HG03064 (cell line): ENCODE results near the gene SUFU.
A peak's percentile ranks its signal among the peaks of the same experiment; 100 is the strongest.
"Not testable (repeated sequence)": the region's sequence is repeated elsewhere in the genome, so short reads cannot be mapped to it uniquely, and the experiment has no call there.

Experiments
- ATAC-seq: cut with Tn5 transposase; IDR thresholded peaks from one replicate; pipeline ENCODE4 v1.9.1; 2021; ENCODE audit warnings: low read depth; ENCODE audit not compliant: unreplicated experiment

The SUFU gene

GRCh38 chr10:102503264-102504178 lies at the start of gene SUFU:
TSS of gene SUFU (plus strand) at chr10:102503972. CDS start at chr10:102504153, 181 bp downstream.
- ATAC-seq, result peak; percentile 64

- not testable (repeated sequence) for ATAC-seq
These were observed 48.9 kb upstream of the SUFU start for GRCh38 chr10:102454662-102455487.

- no peak for ATAC-seq
These were observed 47.8 kb upstream of the SUFU start for GRCh38 chr10:102455893-102456471.

GRCh38 chr10:102457591-102458150 lies 46.1 kb upstream of the SUFU start:
- ATAC-seq, result no peak

- no peak for ATAC-seq
These were observed 45.1 kb upstream of the SUFU start for GRCh38 chr10:102458656-102459055.

- peak; percentile 34 for ATAC-seq
These were observed 43.0 kb upstream of the SUFU start for GRCh38 chr10:102460836-102461186.

- peak; percentile 71 for ATAC-seq
These were observed 42.4 kb upstream of the SUFU start for GRCh38 chr10:102461187-102462054.

GRCh38 chr10:102462512-102463054 lies 41.2 kb upstream of the SUFU start:
- ATAC-seq, result no peak

GRCh38 chr10:102463983-102464382 lies 39.8 kb upstream of the SUFU start:
- ATAC-seq, result no peak

GRCh38 chr10:102465466-102465865 lies 38.3 kb upstream of the SUFU start:
- no peak for ATAC-seq

GRCh38 chr10:102467318-102467717 lies 36.5 kb upstream of the SUFU start:
- no peak for ATAC-seq

GRCh38 chr10:102467971-102468438 lies 35.8 kb upstream of the SUFU start:
- no peak for ATAC-seq

- no peak for ATAC-seq
These were observed 35.1 kb upstream of the SUFU start for GRCh38 chr10:102468683-102469082.

GRCh38 chr10:102470579-102471546 lies 32.9 kb upstream of the SUFU start:
- no peak for ATAC-seq

- ATAC-seq, result no peak
These were observed 30.1 kb upstream of the SUFU start for GRCh38 chr10:102473445-102474331.

- ATAC-seq, result no peak
These were observed 28.2 kb upstream of the SUFU start for GRCh38 chr10:102475451-102476040.
